Esophagus squamous epithelium (tissue), 4 donors: ENCODE measurements around the gene PGBD4.

Source experiments
- CTCF ChIP-seq, 6 experiments: fragments of 450-650 bp in 4 of 6; fragments of 200-600 bp in 2 of 6; sonication (generic) in 2 of 6; IDR thresholded peaks; one replicate each; pipeline ENCODE4 v1.5.1; 2016 to 2019; ENCODE audit warnings: antibody characterized with exemption in 6 of 6, mild to moderate bottlenecking in 4 of 6, moderate library complexity in 4 of 6
- POLR2A ChIP-seq, 4 donors: fragments of 450-650 bp; IDR thresholded peaks; one replicate each; pipeline ENCODE4 v1.6.1; 2017; ENCODE audit warnings: antibody characterized with exemption in 4 of 4, mild to moderate bottlenecking in 4 of 4, moderate library complexity in 3 of 4

- TF ChIP-seq CTCF (IDR thresholded peaks at IDR 0.05) (no peak), POLR2A (IDR thresholded peaks at IDR 0.05) (no peak)
Observed at GRCh38 chr15:34114215-34114614, 12.3 kb downstream of the PGBD4 start.
